Brain pericyte (primary cell): ENCODE measurements around the gene LIN28A.

Experiments
- DNase-seq: peaks from one replicate; pipeline ENCODE4 v3.0.0-alpha.2; 2012; ENCODE audit warnings: low read depth, low spot score

The LIN28A gene

GRCh38 chr1:26434161-26434752 is 23.6 kb downstream of the LIN28A start:
- DNase-seq, result no peak

- DNase-seq, result no peak
Measured at GRCh38 chr1:26438041-26438440, 27.4 kb downstream of the LIN28A start.

DNA sequence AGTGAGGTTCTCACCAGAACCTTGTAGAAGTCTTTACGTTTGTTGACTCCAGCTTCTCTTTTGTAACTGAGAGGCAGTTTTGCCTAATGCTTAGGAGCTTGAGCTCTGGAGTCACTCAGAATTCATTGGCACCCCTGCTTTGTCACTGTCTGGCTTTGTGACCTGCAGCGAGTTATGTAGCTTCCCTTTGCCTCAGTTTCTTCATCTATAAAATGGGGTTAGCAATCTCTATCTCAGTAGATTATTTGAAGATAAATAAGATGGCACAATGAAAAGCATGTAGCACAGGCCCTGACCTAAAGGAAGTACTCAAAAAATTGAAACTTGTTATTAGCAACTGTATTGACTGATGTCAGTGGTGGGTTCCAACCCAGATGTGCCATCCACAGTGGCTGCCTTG is 29.6 kb downstream of the LIN28A start:
- DNase-seq, result no peak

GRCh38 chr1:26449868-26450267 is 39.3 kb downstream of the LIN28A start:
- DNase-seq, result no peak

GRCh38 chr1:26450908-26451307 is 40.3 kb downstream of the LIN28A start:
- DNase-seq, result no peak

GRCh38 chr1:26452459-26453183 is 42.0 kb downstream of the LIN28A start:
- no peak for DNase-seq

- DNase-seq, result no peak
Measured at GRCh38 chr1:26459148-26459547, 48.5 kb downstream of the LIN28A start.

GRCh38 chr1:26459573-26460031 is 49.0 kb downstream of the LIN28A start:
- no peak for DNase-seq

DNA sequence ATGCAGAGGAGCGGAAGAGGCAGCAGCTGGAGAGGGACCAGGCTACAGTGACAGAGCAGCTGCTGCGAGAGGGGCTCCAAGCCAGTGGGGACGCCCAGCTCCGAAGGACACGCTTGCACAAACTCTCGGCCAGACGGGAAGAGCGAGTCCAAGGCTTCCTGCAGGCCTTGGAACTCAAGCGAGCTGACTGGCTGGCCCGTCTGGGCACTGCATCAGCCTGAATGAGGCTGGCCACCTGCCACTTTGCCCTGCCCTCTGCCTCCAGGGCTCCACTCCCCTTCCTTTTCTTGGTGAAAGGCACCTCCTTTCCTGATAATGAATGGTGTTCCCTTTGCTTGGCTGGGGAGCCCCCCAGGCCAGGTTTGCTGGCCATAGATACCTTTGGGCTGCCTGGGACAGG is 58.3 kb downstream of the LIN28A start:
- no peak for DNase-seq

DNA sequence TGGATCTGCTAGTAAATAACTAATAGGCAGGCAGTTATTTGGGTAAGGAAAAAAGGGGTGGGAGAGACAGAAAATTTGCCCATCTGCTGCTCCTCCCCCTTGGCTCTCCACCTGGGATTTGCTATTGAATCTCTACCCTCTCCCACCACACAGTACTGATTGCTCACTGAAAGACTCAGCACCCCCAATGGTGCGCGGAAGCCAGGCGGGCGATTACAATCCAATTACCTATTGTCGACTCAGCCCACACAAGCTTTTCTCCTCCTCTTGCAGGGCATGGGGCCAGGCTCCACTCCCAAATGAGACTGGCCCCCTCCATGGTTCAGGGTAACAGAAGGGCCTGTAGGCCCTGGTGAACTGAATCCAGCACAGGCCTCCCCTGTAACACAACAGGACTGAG is 58.9 kb downstream of the LIN28A start:
- no peak for DNase-seq

DNA sequence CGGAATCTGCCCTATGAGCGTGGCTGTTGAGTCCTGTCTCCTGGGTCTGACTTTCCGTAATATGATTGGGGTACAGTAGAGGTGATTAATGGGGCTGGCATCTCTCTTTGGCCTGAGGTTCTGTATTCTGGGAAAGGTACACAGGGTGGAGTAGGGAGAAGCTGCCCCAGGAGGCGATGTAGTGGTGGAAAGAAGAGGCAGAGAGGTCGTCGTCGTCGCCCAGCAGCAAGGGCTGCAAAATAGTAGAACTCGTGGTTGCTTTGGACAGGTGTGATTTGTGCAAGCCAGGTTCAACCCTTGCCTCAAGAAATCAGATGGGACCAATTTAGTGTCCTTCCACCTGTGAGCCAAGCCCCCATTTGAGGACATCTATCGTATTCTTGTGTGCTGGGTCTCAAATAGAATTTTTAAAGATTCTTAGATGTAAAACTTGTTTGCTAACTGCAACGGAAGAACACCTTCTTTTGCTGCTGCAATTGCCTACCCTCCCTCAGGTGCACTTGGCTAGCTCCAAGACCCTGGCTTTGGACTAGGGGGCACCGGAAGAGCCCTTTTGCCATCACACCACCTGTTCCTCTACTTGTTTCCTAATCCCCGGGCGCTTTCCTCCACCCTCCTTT is 60.4 kb downstream of the LIN28A start:
- DNase-seq, result no peak

GRCh38 chr1:26471498-26472319 is 61.1 kb downstream of the LIN28A start:
- DNase-seq, result peak; percentile 60

GRCh38 chr1:26472320-26472900 is 61.8 kb downstream of the LIN28A start, which contains the start of gene HMGN2:
TSS of gene HMGN2 (plus strand) at chr1:26472440. CDS start at chr1:26472613, 173 bp downstream.
- DNase-seq, result no peak

- DNase-seq, result peak; percentile 85
Measured at GRCh38 chr1:26472901-26473845, 62.6 kb downstream of the LIN28A start.

DNA sequence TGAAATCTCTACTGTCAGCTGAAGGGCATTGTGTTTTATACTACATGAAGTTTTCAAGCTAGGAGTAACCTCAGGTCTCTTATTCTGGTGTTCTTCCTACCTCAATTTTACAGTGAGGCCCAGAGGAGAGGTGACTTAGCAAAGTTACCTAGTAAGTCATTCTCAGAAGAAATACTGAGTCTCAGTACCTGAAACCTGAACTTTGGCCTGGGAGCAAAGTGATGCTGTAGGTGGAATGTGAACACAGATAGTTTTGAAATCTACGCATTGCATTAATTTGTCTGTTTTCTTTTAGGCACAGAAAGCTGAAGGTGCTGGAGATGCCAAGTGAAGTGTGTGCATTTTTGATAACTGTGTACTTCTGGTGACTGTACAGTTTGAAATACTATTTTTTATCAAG is 64.2 kb downstream of the LIN28A start:
- no peak for DNase-seq

DNA sequence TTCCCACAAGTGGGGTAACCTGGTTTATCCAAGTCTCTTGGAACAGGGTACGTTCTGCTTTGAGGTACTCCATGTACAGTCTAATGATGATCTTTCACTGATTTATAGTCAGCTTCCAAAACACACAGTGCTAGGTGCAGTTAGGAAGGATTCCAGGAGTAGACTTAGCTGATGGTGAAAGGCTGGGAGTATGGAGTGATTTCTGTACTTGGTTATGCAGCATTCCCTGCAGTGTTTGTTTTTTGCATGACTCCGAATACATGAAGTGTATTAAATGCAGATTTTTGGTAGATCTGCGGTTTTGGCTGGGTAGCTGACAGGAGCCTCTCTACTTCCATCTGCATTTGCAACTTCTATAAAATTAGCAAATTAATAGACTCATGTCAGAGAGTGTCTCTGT is 65.4 kb downstream of the LIN28A start:
- no peak for DNase-seq

DNA sequence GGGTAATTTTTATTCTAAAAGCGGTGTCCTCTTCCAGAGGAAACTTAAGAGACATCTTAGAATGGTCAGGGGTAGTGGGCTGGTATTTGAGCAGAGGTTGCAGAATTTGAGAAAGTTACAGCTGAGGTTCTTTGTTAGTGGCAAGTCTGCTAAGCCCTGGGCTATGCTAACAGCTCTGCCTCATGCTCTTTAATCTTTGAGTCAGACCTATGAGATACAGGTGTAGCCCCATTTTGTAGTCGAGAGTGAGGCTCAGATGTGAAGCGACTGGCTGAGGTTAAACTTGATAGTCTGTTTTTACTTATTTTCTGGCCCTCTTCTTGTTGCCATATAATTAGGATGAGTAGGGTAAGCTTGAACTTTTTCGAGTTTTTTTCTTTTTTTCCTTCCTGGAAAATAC is 66.3 kb downstream of the LIN28A start:
- DNase-seq, result no peak

- DNase-seq, result no peak
Measured at GRCh38 chr1:26477446-26478152, 67.0 kb downstream of the LIN28A start.

DNA sequence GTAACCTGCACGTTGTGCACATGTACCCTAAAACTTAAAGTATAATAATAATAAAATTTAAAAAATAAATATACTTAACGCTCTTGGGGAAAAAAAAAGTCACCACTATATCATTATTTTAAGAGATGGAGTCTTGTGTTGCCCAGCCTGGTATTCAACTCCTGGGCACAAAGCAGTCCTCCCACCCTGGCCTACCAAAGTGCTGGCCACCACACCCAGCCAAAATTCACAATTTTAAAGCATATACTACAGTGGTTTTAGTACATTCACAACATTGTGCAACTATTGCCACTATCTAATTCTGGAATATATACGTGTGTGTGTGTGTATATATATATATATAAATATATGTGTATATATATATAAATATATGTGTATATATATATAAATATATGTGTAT is 67.5 kb downstream of the LIN28A start:
- no peak for DNase-seq

GRCh38 chr1:26478988-26479387 is 68.4 kb downstream of the LIN28A start:
- DNase-seq, result no peak
